Measurements from ENCODE around the gene NOD1.

NOD1 gene

DNA sequence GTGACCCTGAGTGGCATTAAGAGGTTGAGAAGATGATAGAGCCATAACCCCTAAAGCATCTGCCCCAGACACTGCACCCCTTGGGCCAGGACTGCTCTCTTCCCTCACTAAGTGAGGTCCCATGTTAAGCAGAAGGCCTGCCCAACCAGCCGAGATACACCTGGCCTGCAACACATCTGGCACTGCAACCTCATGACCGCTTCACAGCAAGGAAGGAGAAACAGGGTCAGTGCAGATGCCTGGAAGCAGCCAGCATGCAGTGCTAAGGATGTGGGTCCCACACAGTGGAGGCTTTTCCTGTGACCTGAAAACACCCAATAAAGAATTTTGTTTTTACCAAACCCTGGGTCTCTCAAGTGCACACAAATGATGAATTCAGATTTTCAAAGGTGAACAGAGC, 7.4 kb downstream of the NOD1 start:
- no peak overlapping the region for H3K4me3 ChIP-seq (ENCODE audit: low read depth, low read length)

DNA sequence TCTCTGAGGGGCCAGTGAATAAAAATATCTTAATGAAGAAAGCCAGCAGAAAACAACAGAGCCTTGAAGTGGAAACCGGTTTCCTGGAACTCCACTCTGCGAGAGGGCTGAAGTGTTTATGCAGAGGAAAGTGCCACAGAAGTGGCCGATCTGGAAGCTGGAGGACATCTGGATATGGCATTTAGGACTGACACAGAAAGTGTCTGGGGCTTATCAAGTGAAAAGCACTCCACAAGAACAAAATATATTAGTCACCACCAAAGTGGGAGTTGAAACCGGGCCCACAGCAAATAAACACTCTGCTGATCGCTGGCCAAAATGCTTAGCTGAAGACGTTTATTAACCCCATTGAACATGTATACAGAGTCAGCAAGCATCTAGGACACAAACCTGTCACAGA, 7.8 kb downstream of the NOD1 start:
- no peak overlapping the region for H3K4me3 ChIP-seq (ENCODE audit: low read depth, low read length)

DNA sequence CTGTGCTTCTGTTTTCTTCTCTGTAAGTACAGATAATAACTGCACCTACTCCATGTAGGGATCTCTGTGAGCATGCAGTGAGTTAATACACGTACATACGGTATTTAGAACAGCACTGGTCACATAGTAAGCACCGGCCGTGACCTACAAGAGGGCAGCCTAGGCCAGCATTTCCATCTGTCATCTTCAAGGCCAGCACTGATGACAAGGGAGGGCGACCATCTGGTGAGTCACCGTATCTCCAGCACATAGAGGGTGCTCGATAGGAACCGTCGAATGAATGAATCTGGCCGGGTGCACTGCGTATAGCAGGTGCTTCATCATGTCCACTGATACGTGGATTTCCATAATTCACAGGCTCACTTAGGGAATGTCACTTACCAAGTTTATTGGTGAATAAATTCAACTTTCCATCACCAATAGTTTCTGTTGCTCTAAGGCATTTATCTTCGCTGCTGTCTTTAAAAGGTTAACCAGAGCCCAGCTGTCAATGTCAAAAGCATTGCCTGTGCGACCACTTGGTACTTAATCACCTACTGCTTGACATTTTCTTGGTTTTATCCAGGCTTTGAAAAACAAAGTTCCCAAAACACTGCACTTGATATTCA, 8.3 kb downstream of the NOD1 start:
- no peak overlapping the region for H3K4me3 ChIP-seq (ENCODE audit: low read depth, low read length)

DNA sequence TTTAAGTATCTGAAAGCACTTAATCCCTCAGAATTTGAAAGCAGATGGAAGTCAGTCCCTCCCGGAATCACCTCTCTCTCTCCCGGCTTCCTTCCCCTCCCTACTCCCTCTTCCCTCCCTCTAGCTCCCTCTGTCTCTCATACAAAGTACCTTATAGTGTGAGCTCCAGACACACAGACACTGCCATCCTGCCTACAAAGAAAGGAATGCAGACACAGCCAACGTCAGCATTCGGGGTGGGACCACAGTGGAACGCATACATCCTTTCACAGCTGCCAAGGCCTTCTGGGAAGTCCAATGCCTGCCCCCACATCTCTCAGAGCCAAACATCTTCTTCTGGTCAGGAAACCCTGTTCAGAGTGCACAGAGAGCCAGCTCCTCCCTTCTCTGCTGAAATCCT, 9.3 kb downstream of the NOD1 start:
- H3K4me3 ChIP-seq (ENCODE audit: low read depth, low read length): no peak overlapping the region

DNA sequence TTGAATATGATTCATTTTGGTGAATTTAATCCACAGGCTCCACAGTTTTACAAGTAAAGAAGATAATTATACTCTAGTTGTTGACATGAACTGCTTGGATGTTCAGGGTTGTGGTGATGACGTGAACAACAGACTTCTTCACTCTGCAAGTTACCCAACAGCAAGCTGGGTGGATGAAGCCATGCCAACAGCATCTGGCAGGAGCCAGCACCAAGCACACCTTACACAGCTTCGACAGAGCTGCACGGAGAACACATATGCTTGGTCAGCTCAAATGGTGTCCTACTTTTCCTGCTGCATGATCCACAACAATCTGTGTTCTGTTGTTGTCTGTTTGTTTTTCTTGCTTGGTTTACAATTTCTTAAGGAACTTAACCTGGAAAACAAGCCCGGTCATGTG, 9.8 kb downstream of the NOD1 start:
- no peak overlapping the region for H3K4me3 ChIP-seq (ENCODE audit: low read depth, low read length)

DNA sequence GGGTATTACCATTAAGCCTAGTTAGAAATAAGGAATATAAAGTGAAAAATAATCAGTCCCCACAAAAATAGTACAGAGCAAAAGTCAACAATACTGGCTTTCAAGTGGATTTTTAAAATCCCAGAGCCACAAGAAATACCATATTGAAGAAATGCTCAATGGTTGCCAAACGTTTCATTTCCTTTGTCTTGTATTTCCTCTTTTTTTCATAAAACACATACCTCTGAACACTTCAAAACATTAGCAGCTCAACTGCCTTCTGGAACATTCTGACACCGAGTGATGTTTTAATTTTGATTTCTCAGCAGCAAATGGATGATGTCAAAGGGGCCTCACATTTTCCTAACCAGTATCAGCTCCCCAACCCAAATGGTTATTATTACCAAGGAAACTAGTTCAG, 10.5 kb downstream of the NOD1 start:
- H3K4me3 ChIP-seq (ENCODE audit: low read depth, low read length): no peak overlapping the region

DNA sequence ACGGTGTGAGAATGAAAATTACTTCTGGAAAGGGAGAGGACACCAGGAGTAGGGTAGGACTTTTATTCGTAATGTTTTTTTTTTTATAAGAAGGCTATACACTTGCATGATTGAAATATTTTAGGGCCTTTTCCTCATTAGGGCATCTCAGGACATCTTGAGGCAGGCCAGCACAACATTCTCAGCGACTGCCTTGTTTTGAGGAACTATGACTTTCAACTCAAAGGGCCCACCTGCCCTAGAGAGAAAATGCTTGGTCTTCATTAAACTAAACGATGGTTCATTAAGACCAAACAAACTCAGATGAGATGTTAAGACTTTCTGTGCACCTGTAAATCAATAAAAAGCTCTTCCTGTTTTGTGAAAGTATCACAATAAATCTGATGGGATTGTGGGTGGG, 11.3 kb downstream of the NOD1 start:
- H3K4me3 ChIP-seq (ENCODE audit: low read depth, low read length): no peak overlapping the region

DNA sequence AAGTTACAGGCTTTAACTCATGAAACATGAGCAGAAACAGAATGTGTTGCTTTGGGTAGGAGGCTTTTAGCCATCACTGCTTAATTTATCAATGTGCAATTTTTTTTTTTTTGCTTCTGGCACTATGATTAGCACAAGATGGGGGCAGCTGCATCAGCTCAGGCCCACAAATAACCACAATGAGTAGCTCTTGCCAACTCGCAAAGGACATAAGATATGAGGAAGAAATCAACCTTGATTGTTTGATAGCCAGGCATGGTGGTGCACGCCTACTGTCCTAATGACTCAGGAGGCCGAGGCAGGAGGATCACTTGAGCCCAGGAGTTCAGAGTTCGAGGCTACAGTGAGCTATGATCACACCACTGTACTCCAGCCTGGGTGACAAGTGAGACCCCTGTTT, 12.3 kb downstream of the NOD1 start:
- no peak overlapping the region for H3K4me3 ChIP-seq (ENCODE audit: low read depth, low read length)

DNA sequence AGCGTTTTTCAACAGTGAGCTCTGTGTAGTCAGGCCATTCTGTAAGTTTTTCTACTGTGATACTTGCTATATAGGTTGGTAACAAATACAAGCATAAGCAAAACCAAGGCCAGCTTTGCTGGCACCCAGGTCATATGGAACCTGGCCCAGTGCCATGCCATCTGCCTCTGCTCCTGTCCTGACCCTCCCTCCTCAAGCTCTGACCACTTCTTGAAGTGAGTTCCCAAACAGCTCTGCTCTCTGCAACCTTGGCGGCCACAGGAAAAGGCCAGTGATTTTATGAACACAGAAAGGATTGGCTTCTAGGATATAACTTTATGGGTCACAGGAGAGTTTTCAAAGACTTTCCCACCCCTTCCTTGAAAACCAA, 12.8 kb downstream of the NOD1 start:
- H3K4me3 ChIP-seq (ENCODE audit: low read depth, low read length): no peak overlapping the region

DNA sequence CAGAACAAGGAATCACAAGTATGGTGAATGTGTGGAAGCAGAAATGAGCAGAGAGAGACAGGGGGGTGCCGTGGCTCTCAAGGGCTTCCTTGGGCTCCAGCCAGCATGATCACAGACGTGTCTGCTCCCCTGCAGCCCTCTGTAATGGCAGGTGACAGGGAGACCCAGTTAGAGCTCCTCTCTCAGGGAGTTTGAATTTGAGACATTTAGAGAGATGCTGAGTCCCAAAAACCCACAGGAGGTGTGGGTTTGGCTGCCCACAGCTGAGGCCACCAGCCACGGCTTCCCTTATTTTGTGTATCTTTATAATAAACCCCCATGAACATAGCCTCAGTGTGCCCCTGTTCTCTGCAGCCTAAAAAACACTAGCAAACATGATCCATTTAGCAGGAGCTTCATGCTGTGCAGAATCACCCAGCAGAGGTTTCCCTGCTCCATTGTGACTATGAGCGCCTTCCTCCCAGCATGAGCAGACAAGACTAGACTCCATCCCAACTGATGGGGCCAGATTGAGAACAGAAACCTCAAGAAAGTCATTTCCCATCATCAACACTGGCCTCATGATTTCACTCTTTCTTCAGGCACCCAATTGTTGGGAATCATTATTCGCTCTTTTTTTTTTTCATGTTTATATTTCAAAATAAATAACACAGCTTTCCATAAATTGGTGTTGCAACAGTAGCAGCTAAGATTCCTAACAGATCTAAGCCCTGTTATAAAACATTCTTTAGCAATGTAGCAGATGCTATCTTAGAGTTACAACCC, 13.4 kb downstream of the NOD1 start:
- no peak overlapping the region for H3K4me3 ChIP-seq (ENCODE audit: low read depth, low read length)

DNA sequence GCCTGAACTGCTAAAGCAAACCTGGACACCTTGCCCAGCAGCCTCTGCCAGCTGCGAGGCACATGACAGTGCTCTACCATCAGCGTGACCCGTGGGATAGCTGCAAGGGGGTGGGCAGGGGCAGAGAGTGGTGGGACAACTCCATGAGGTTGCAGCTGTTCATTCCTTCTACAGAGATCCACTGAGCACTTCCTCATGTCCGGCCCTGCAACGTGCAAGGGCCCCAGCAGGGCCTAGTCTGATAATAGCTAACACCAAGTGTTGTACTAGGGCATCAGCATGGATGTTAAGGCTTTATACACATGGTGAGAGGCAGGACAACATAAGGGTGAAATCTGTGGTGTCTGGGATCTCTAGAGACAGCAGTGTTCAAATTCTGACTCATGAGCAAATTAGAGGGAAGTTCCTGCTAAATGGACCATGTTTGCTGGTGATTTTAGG, 14.3 kb downstream of the NOD1 start:
- no peak overlapping the region for H3K4me3 ChIP-seq (ENCODE audit: low read depth, low read length)

DNA sequence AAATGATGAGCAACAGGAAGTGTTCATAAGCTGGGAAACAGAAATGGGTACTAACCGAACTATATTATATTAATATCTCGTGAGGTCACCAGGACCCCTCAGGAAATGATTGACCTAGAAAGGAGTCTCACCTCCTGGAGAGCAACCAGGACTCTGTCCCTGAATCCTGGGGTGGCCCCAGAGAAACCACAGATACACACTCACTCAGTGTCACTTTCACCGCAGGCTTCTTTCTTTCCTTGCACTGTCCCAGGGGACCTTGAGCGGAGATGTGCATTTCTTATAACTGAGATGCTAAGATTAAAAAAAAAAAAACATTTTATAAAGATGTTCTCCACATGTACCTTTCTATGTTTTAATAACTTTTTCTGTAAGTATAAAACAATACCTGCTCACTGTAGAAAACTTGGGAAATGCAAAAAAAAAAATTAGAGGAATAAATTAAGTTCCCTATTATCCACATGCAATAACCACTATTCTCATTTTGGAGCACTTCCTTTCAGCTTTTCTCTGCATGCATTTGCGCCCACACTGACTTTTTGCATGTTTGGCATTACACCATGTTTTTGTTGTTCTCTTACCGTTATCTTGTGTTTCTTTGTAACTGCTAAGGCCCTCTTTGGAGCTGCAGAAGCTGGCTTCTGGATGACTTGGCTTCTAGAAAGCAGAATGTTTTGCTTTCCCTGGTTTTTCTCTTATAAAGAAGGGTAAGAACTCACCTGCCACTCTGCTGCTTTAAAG, 15.0 kb downstream of the NOD1 start:
- no peak overlapping the region for H3K4me3 ChIP-seq (ENCODE audit: low read depth, low read length)

DNA sequence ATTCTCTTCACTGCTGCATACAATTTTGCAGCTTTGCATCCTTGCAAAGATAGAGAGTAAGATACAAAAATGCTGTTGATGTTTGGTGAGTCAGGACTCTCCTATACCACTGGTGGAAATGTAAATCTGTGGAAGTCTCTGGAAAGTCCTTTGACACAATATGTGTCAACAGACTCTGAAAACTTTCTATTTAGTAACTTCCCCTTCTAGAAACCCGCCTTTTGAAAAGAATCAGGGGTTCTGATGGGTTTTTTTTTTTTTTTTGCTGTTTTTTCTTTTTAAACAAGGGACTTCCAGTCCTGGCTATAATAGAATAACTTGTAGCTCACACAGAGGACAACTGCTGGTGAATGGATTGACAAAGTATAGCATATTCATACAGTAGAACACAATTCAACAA, 16.4 kb downstream of the NOD1 start:
- no peak overlapping the region for H3K4me3 ChIP-seq (ENCODE audit: low read depth, low read length)

DNA sequence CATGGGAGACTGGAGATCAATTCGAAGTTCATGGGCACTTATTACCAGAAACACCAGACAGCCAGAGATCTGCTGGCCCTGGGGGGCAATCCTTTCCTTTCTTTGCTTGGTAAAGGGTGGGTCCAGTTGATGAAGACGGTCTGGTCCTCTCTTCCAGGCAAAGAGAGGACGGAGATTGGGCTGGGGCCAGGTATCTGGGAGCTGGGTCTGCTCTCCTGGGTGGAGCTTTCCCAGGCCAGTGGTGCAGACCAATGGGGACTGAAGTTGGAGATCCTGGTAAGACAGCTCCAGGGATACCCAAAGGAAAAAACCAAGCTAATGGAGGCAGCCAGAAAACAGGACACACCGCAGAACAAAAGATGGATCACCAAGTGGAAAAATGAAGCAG, 18.3 kb downstream of the NOD1 start:
- no peak overlapping the region for H3K4me3 ChIP-seq (ENCODE audit: low read depth, low read length)

DNA sequence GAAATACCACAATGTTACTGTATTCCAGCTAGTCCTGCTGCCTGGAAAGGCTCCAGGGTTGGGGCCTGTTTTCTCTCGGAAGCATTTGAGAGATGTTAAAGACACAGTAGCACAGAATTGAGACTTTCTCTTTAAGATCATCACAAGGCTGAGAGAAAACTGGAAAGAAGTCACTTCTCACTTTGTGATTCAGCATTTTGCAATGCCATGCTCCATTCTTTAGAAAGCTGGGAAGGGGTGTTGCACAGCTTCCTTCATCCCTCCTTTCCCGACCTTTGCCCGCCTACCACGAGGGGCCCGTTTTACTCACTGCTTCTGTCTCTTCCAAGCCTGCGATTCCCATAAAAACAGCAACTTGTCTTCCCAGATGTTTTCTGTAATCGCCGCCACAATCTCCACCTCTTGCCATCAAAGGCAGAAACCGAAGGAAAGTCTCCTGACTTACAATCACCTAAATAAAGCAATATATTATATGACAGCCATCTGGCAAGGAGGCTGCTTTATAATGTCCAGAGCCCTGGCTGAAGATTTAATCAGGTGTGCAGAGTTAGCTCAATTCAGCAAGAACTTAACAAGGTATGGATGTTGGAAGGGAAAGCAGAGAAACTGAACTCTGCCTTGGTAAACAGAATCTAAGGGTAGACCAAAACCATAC, 18.9 kb downstream of the NOD1 start:
- no peak overlapping the region for H3K4me3 ChIP-seq (ENCODE audit: low read depth, low read length)

DNA sequence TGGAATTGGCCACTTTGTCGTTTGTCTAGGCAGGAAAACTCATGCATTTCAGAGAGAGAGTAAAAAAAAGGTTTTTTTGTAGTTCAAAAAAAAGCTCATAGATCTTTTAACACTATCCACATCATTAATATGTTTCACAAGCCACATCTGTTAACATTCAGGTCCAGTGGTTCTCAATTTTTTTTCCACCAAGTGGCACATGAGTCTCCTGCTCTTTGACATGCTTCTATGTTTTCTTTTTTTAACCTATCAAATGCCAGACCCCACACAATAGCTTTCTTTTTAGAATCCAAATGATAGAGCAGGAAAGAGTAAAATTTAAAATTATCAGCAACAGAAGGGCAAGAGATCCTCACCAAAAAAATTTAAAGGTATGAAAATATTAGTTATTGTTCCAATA, 20.3 kb downstream of the NOD1 start:
- H3K4me3 ChIP-seq (ENCODE audit: low read depth, low read length): no peak overlapping the region

DNA sequence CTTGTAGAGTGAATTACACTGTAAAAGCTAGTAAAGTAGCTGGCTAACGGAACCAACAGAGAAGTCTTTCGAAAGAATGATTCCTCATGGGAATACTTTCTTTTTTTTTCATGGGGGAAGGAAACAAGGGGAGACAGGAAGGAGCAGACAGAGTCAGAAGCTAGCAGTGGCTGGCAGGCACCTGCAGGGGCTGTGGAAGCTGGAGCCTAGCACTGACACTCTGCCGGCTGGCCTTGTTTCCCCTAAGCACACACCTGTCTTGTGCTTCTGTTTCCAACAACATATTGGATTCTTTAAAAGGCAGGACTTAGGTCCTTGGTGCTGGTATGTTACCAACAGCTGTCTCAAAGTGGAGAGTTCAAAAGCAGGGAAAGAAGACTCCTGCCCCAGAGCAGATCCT, 24.7 kb downstream of the NOD1 start:
- no peak overlapping the region for H3K4me3 ChIP-seq (ENCODE audit: low read depth, low read length)

DNA sequence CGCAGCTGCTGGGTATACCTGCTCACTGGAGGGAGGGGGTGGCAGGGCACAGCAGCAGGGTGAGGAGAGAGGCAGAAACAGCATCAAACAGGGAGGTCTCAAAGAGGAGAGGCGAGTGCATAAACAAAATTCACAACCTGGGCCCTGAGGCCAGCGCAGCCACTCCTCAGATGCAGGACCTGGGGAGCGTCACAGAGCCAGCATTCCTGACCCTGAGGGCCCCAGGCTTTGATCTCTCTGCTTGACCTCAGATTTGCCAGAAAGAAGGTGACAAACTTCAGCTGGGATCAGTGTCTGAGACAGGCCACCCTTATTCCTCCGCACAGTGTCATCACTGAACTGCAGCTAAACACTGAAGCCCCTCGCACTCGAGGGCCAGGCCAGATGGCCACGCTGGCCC, 25.6 kb downstream of the NOD1 start:
- no peak overlapping the region for H3K4me3 ChIP-seq (ENCODE audit: low read depth, low read length)

DNA sequence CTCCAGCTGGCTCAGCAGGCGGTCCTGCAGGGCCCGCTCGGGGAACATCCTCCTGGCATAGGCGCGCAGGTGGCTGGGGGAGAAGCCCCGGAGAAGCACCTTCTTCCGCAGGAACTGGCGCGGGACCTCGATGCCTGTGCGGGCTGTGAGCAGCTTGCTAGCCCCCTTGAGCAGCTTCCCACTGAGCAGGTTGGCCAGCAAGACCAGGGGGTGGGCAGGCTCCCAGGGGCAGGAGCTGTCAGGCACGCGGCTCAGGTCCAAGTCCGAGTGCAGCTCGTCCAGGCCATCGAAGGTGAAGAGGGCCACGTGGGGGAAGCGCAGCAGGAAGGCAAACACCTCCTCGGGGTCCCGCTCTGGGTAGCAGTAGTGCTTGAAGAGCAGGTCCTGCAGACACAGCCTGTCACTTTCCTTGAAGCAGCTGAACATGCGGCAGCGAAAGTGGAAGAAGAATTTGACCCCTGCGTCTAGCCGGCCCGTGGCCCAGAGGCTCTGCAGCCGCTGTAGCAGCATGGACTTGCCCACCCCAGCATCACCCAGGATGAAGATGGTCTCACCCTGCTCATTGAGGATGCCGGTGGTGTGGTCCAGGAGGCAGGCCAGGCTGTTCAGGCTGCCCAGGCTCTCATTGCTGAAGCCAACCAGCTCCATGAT, 26.2 kb downstream of the NOD1 start:
- H3K4me3 ChIP-seq (ENCODE audit: low read depth, low read length): no peak overlapping the region

DNA sequence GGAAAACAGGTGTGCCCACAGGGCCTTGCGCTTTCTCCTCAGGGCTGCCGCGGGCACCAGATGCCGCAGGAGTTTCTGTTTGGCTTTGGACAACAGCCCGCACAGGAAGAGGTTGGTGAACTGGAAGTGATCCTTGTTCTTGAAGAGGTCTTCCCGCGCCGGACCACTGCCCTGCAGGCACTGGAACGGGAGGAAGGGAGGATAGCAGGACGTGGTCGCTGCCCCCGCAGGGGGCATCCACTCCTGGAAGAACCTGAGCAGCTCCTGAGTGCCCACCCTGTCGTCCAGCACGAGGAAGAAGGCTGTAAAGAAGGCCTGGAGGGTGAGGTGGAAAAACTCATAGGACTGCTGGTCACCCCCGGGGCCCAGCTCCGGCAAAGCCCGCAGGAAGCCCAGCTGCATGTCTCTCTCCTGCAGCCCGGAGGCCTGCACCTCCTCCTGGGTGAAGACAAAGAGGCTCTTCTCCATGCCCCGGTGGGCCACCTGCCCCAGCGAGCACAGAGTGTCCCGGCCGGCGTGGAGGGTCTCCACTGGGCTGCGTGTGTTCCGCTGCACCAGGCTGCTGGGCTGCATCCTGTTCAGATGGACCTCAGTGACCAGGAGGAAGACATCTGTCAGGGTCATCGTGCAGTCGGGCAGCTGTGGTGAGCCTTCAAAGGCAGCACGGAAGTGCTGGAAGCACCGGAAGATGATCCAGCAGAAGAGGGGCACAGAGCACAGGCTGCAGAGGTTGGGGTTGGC, 26.9 kb downstream of the NOD1 start:
- no peak overlapping the region for H3K4me3 ChIP-seq (ENCODE audit: low read depth, low read length)
